GM18505 (cell line): Measurements from ENCODE around the gene ALKBH3.

Source experiments
- ATAC-seq: cut with Tn5 transposase; IDR thresholded peaks from one replicate; pipeline ENCODE4 v1.9.1; 2021; ENCODE audit not compliant: unreplicated experiment
- POLR2A ChIP-seq: IDR thresholded peaks from 4 replicates; pipeline ENCODE4 v1.6.1; 2011; ENCODE audit warnings: borderline replicate concordance; ENCODE audit not compliant: insufficient read depth, insufficient read length; ENCODE audit errors: extremely low read depth

The ALKBH3 gene

DNA sequence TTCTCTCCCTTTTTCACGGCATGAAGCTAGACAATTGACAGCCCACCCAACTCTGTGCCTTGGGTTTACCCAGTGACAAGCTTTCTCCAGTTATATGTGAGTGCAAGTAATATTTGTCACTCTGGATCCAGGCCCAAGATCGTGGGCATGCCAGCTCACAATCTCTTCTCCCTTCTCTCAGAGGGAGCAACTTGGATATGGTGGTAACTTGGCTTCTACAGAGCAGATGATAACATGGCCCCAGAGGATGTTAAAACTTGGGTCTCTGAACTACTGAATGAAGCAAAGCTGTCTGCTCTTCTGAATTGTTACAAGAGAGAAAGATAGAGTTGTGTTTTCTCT, 82.6 kb downstream of the ALKBH3 start:
- no peak for ATAC-seq

DNA sequence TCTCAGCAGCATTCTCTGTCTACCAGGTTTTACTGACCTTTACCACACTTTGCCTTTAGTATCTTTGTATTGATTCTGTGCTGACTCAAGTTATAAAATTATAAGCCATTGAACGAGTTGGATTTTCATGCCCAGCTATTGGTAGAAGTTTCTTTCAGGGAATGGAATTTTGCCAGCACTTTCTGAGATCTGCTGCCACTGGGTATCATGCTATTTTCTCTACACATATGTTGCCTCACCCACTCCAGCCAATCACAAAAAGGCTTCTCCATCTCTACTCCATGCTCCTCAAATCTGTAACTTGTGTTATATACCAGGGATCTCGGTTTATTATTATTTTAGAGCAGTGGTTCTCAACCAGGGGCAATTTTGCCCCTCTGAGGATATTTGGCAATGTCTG, 87.0 kb downstream of the ALKBH3 start:
- no peak for ATAC-seq
- no peak for TF ChIP-seq POLR2A

More for the DNA sequence above, 82.6 kb downstream of the ALKBH3 start:
- no peak for TF ChIP-seq POLR2A

- no peak for TF ChIP-seq POLR2A
- ATAC-seq = no peak
These were observed 88.1 kb downstream of the ALKBH3 start for GRCh38 chr11:43968719-43969118.

GRCh38 chr11:43969543-43969942, 88.9 kb downstream of the ALKBH3 start:
- ATAC-seq = no peak
- TF ChIP-seq POLR2A = no peak
